ENCODE results near the gene PGAM1.

The PGAM1 gene

DNA sequence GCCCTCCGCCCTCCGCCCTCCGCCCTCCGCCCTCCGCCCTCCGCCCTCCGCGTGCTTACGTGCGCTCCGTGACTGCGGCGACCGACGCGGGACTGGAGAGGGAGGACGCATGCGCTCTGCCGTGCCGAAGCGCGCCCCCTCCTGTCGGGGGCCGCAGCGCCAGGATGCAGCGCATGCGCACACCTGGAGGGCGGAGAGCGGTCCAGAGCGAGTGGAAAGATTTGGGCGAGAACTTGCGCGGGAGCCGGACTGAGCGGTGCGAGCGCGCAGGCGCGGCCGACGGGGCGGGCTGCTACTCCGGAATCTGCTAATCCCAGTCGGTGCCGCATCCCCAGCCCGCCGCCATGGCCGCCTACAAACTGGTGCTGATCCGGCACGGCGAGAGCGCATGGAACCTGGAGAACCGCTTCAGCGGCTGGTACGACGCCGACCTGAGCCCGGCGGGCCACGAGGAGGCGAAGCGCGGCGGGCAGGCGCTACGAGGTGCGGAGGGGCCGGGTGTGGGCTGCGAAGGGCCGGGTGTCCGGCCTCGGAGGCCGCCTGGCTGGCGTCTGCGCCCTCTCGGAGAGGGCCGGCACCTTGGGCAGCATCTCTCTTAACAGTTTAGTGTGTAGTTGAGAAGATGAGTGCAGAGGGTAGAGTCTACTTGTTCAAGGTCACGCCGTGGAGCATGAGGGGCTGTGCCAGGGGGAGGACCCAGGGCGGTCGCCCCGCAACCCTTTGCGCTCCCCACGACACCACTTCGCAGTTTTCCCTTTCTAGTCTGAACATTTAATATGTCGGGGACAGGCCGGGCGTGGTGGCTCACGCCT lies at the start of gene PGAM1:
PGAM1 (plus strand) TSS at position 228 of the 812 bp plus-strand sequence; CDS start at position 345, 117 bp downstream.
- peaks cover 6 to 27% of the 10 kb centered on the region in 2 donors for H3K4me1 ChIP-seq (ENCODE audit: control insufficient read depth in 1 of 2, insufficient read depth in 2 of 2, low read length in 2 of 2)
- no peaks in the 10 kb centered on the region for H3K9me3 ChIP-seq (ENCODE audit: control insufficient read depth in 1 of 2, low read length in 2 of 2)
- peak within 1 kb of the TSS; percentile 83 for H3K27ac ChIP-seq (ENCODE audit: low read length)
- H3K36me3 ChIP-seq (ENCODE audit: control insufficient read depth in 1 of 2, insufficient read depth in 2 of 2, low read length in 2 of 2), result peaks cover 7 to 11% of the 10 kb centered on the region in 2 donors
- peak within 1 kb of the TSS; percentile 68 to 79 for H3K4me3 ChIP-seq (ENCODE audit: low read depth in 1 of 2, low read length in 2 of 2)
- H3K27me3 ChIP-seq (ENCODE audit: low read depth, low read length), result no peaks in the 10 kb centered on the region

DNA sequence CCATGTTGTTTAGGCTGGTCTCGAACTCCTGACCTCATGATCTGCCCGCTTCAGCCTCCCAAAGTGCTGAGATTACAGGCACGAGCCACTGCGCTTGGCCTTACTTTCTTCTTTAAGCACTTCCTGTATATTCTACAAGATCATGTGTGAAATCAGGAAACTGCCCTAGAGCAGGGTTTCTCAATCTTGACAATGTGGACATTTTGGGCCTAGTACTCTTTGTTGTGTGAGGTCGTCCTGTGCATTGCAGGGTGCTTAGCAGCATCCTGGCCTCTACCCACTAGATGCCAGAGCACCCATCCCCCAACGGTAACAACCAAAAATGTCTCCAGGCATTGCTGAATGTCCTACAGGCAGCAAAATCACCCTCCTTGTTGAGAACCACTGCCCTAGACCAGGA lies 49.6 kb upstream of the PGAM1 start:
- H3K36me3 ChIP-seq (ENCODE audit: control insufficient read depth in 1 of 2, insufficient read depth in 2 of 2, low read length in 2 of 2), result peaks cover 50 to 68% of the 10 kb centered on the region in 2 donors
- H3K4me3 ChIP-seq (ENCODE audit: low read depth in 1 of 2, low read length in 2 of 2), result no peak overlapping the region
- H3K27ac ChIP-seq (ENCODE audit: low read length), result no peak overlapping the region

DNA sequence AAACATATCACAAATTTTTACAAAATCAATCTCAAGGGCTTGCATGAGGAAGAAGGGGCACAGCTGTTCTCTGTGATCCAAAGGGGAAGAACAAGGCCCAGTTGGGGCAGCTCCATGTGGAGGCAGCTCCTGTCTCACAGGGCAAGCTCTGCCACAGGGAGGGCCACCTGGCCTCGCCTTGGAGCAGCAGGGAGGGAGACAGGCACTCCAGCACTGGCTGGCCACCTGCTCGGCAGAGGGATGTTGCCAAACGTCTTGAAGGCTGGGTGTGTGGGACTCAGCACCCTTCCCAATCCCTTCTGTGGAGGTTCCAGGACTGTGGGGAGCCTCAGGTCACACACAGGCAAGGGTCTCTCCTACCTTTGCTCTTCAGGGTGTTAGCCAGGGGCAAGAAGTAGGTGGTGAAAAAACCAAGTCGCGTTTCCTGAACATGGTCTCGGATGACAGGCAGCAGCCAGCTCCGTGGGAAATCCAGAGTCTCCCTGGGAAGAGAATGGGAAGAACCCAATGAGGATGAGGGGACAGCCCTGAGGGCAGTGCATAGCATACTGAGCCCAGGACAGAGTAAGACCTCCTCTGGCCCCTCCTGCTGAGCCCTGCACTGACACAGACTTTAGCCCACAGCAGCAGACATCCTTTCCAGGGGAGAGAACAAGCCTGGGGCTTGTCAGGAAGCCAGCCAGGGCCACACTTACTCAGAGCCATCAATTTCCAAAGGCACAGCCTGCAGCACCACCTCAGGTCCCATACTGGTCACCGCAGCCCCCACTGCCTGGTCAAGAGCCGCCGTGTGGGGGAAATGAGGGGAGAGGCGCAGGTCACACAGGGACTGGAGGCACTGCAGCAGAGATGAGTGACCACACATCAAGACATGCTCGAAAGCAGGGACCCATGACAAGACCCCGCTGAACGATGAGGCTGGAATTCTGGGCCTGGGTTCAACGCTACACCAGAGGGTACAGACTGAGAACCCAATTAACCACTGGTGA lies 46.8 kb upstream of the PGAM1 start:
- H3K27me3 ChIP-seq (ENCODE audit: low read depth, low read length), result no peaks in the 10 kb centered on the region
- no peaks in the 10 kb centered on the region for H3K4me1 ChIP-seq (ENCODE audit: control insufficient read depth in 1 of 2, insufficient read depth in 2 of 2, low read length in 2 of 2)
- H3K27ac ChIP-seq (ENCODE audit: low read length), result no peak overlapping the region
- peaks cover 24 to 52% of the 10 kb centered on the region in 2 donors for H3K36me3 ChIP-seq (ENCODE audit: control insufficient read depth in 1 of 2, insufficient read depth in 2 of 2, low read length in 2 of 2)
- no peaks in the 10 kb centered on the region for H3K9me3 ChIP-seq (ENCODE audit: control insufficient read depth in 1 of 2, low read length in 2 of 2)
- no peak overlapping the region for H3K4me3 ChIP-seq (ENCODE audit: low read depth in 1 of 2, low read length in 2 of 2)

More for the DNA sequence above, 49.6 kb upstream of the PGAM1 start:
- Histone ChIP-seq H3K27me3 (ENCODE audit: low read depth, low read length) (no peaks in the 10 kb centered on the region), H3K9me3 (ENCODE audit: control insufficient read depth in 1 of 2, low read length in 2 of 2) (no peaks in the 10 kb centered on the region), H3K4me1 (ENCODE audit: control insufficient read depth in 1 of 2, insufficient read depth in 2 of 2, low read length in 2 of 2) (no peaks in the 10 kb centered on the region)

DNA sequence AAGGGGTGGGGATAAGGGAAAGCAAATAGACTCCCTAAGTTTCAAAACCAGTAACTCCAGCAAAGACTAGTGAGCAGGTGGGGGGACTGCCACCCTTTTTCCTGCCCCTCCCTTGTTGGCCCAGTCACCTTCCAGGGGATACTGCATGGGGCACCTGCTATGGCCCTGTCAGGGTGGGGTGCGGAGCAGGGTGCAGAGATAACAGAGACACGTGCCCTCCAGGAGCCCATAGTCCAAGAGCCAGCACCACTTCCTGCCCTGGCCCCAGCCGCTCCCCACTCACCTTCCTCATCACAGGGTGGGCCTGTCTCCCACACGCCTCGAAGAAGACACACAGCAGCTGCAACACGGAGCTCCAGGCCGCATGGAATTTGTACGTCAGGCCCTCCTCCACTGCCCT lies 45.5 kb upstream of the PGAM1 start:
- no peak overlapping the region for H3K4me3 ChIP-seq (ENCODE audit: low read depth in 1 of 2, low read length in 2 of 2)
- no peaks in the 10 kb centered on the region for H3K9me3 ChIP-seq (ENCODE audit: control insufficient read depth in 1 of 2, low read length in 2 of 2)
- no peak overlapping the region for H3K27ac ChIP-seq (ENCODE audit: low read length)
- H3K27me3 ChIP-seq (ENCODE audit: low read depth, low read length), result no peaks in the 10 kb centered on the region
- no peaks in the 10 kb centered on the region for H3K4me1 ChIP-seq (ENCODE audit: control insufficient read depth in 1 of 2, insufficient read depth in 2 of 2, low read length in 2 of 2)
- peaks cover 27 to 63% of the 10 kb centered on the region in 2 donors for H3K36me3 ChIP-seq (ENCODE audit: control insufficient read depth in 1 of 2, insufficient read depth in 2 of 2, low read length in 2 of 2)

DNA sequence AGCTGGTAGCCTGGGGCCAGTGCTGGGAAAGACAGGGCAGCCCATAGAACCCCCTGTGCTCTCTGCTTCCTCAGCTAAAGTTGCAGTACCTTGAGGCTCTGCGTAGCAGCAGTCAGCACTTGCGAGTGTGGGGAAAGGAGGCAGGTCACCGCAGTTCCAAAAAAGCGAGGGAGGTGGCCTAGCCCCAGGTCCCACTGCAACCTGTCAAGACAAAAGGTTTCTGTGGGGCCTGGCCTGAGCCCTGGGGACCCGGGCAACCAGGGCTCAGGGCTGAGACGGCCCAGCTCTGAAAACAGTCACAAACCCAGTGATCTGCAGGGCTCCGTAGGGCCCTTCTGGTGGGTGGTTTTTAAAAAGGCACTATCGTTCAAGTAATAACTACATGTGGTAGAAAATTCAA lies 44.4 kb upstream of the PGAM1 start:
- peaks cover 36 to 56% of the 10 kb centered on the region in 2 donors for H3K36me3 ChIP-seq (ENCODE audit: control insufficient read depth in 1 of 2, insufficient read depth in 2 of 2, low read length in 2 of 2)
- no peaks in the 10 kb centered on the region for H3K9me3 ChIP-seq (ENCODE audit: control insufficient read depth in 1 of 2, low read length in 2 of 2)
- H3K4me3 ChIP-seq (ENCODE audit: low read depth in 1 of 2, low read length in 2 of 2), result no peak overlapping the region
- H3K27me3 ChIP-seq (ENCODE audit: low read depth, low read length), result no peaks in the 10 kb centered on the region
- no peak overlapping the region for H3K27ac ChIP-seq (ENCODE audit: low read length)
- H3K4me1 ChIP-seq (ENCODE audit: control insufficient read depth in 1 of 2, insufficient read depth in 2 of 2, low read length in 2 of 2), result no peaks in the 10 kb centered on the region

DNA sequence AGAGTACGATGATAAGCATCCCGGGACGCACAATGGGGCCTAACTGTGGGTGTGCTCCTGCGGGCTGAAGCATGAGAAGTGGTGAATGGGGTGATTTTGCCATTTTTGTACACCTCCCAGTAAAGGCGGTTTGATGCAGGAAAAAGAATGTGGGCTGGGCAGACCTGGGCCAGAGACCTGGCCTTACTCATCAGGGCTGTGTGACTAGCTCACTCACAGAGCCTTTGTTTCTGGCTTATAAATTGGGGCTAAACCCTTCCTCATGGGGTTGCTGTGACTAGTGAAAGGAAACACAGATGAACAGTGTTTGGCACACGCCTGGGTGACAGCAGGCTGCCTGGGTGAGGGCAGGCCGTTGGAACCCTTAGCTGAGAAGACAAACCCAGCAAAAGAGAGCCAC lies 42.8 kb upstream of the PGAM1 start:
- Histone ChIP-seq H3K27me3 (ENCODE audit: low read depth, low read length) (no peaks in the 10 kb centered on the region), H3K4me3 (ENCODE audit: low read depth in 1 of 2, low read length in 2 of 2) (no peak overlapping the region), H3K9me3 (ENCODE audit: control insufficient read depth in 1 of 2, low read length in 2 of 2) (no peaks in the 10 kb centered on the region), H3K4me1 (ENCODE audit: control insufficient read depth in 1 of 2, insufficient read depth in 2 of 2, low read length in 2 of 2) (no peaks in the 10 kb centered on the region), H3K36me3 (ENCODE audit: control insufficient read depth in 1 of 2, insufficient read depth in 2 of 2, low read length in 2 of 2) (peaks cover 34 to 55% of the 10 kb centered on the region in 2 donors), H3K27ac (ENCODE audit: low read length) (no peak overlapping the region)

DNA sequence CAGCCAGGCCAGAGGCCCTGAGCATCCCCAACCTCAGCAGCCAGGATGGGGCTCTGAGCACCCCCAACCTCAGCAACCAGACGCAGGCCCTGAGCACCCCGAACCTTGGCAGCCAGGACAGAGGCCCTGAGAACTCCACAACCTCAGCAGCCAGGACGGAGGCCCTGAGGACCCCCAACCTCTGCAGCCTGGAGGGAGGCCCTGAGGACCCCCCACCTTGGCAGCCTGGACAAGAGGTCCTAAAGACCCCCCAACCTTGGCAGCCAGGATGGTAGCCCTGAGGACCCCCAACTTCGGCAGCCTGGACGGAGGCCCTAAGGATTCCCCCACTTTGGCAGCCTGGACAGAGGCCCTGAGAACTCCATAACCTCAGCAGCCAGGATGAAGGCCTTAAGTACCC lies 41.8 kb upstream of the PGAM1 start:
- no peaks in the 10 kb centered on the region for H3K27me3 ChIP-seq (ENCODE audit: low read depth, low read length)
- H3K36me3 ChIP-seq (ENCODE audit: control insufficient read depth in 1 of 2, insufficient read depth in 2 of 2, low read length in 2 of 2), result peaks cover 37 to 56% of the 10 kb centered on the region in 2 donors
- H3K4me3 ChIP-seq (ENCODE audit: low read depth in 1 of 2, low read length in 2 of 2), result no peak overlapping the region
- H3K4me1 ChIP-seq (ENCODE audit: control insufficient read depth in 1 of 2, insufficient read depth in 2 of 2, low read length in 2 of 2), result no peaks in the 10 kb centered on the region
- H3K27ac ChIP-seq (ENCODE audit: low read length), result no peak overlapping the region
- H3K9me3 ChIP-seq (ENCODE audit: control insufficient read depth in 1 of 2, low read length in 2 of 2), result no peaks in the 10 kb centered on the region

DNA sequence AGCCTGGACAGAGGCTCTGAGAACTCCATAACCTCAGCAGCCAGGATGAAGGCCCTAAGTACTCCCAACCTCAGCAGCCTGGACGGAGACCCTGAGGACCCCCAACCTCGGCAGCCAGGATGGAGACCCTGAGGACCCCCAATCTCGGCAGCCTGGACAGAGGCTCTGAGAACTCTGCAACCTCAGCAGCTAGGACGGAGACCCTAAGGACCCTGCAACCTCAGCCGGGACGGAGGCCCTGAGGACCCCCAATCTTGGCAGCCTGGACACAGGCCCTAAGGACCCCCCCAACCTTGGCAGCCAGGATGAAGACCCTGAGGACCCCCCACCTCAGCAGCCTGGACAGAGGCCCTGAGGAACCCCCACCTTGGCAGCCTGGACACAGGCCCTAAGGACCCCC lies 41.4 kb upstream of the PGAM1 start:
- peaks cover 32 to 55% of the 10 kb centered on the region in 2 donors for H3K36me3 ChIP-seq (ENCODE audit: control insufficient read depth in 1 of 2, insufficient read depth in 2 of 2, low read length in 2 of 2)
- no peaks in the 10 kb centered on the region for H3K27me3 ChIP-seq (ENCODE audit: low read depth, low read length)
- H3K27ac ChIP-seq (ENCODE audit: low read length), result no peak overlapping the region
- no peaks in the 10 kb centered on the region for H3K9me3 ChIP-seq (ENCODE audit: control insufficient read depth in 1 of 2, low read length in 2 of 2)
- H3K4me1 ChIP-seq (ENCODE audit: control insufficient read depth in 1 of 2, insufficient read depth in 2 of 2, low read length in 2 of 2), result no peaks in the 10 kb centered on the region
- H3K4me3 ChIP-seq (ENCODE audit: low read depth in 1 of 2, low read length in 2 of 2), result no peak overlapping the region

DNA sequence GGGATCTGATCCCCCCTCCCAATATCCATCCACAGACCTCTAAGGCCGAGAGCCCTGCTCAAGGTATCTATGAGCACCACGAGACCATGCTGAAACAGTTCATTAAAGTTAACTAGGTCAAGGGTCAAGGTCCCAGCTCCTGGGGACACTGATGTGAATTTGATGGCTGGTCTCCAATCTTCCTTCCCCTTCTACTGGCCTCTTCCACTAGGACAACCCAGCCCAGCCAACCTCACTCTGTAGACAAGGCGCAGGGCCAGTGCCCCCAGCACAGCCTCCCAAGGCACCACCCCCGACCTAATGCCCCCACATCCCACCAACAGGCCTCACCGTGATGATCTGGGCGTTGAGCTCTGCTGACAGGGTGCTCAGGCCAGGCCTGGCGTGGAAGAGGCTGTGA lies 40.4 kb upstream of the PGAM1 start:
- Histone ChIP-seq H3K36me3 (ENCODE audit: control insufficient read depth in 1 of 2, insufficient read depth in 2 of 2, low read length in 2 of 2) (peaks cover 37 to 56% of the 10 kb centered on the region in 2 donors), H3K27ac (ENCODE audit: low read length) (no peak overlapping the region), H3K4me3 (ENCODE audit: low read depth in 1 of 2, low read length in 2 of 2) (no peak overlapping the region), H3K4me1 (ENCODE audit: control insufficient read depth in 1 of 2, insufficient read depth in 2 of 2, low read length in 2 of 2) (no peaks in the 10 kb centered on the region), H3K27me3 (ENCODE audit: low read depth, low read length) (no peaks in the 10 kb centered on the region), H3K9me3 (ENCODE audit: control insufficient read depth in 1 of 2, low read length in 2 of 2) (no peaks in the 10 kb centered on the region)

DNA sequence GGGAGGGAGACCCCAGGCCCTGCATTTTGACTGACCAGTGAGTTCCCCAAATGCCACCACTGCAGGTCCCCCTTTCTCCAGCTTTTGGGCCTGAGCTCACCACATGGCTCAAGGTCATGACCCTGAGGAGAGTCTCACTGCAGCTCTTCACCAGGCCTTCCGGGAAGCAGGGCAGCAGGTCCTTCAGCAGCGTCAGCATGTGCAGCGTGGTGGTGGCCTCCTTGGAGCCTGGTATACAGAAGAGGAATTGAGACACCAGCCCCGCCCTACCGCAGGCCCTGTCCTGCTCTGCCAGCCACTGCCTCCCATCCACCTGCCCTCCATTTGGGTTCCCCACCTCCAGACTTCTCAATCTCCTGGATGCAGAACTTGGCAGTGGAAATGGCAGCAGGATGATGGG lies 37.8 kb upstream of the PGAM1 start:
- no peaks in the 10 kb centered on the region for H3K27me3 ChIP-seq (ENCODE audit: low read depth, low read length)
- H3K9me3 ChIP-seq (ENCODE audit: control insufficient read depth in 1 of 2, low read length in 2 of 2), result no peaks in the 10 kb centered on the region
- H3K4me3 ChIP-seq (ENCODE audit: low read depth in 1 of 2, low read length in 2 of 2), result no peak overlapping the region
- H3K36me3 ChIP-seq (ENCODE audit: control insufficient read depth in 1 of 2, insufficient read depth in 2 of 2, low read length in 2 of 2), result peaks cover 34 to 53% of the 10 kb centered on the region in 2 donors
- H3K4me1 ChIP-seq (ENCODE audit: control insufficient read depth in 1 of 2, insufficient read depth in 2 of 2, low read length in 2 of 2), result no peaks in the 10 kb centered on the region
- no peak overlapping the region for H3K27ac ChIP-seq (ENCODE audit: low read length)

DNA sequence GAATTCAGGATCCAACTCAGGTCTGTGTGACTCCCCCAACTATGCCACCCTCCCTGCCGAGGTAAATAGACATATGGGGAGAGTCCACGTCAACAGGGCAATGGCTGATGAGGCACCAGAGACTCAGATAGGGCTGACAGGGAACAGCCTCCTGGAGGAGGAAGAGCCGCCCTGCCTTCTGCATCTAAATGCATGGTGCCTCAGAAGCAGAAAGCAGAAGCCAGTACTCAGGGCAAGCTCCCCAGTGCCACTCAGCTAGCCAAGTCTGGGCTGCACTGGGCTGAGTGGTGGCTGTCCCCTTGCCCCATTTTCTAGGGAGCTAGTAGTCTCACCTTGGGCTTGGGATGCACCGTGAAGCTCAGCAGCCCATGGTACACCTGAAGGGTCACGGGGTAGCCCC lies 35.9 kb upstream of the PGAM1 start:
- no peaks in the 10 kb centered on the region for H3K4me1 ChIP-seq (ENCODE audit: control insufficient read depth in 1 of 2, insufficient read depth in 2 of 2, low read length in 2 of 2)
- H3K36me3 ChIP-seq (ENCODE audit: control insufficient read depth in 1 of 2, insufficient read depth in 2 of 2, low read length in 2 of 2), result peaks cover 37 to 50% of the 10 kb centered on the region in 2 donors
- no peaks in the 10 kb centered on the region for H3K27me3 ChIP-seq (ENCODE audit: low read depth, low read length)
- H3K4me3 ChIP-seq (ENCODE audit: low read depth in 1 of 2, low read length in 2 of 2), result no peak overlapping the region
- H3K9me3 ChIP-seq (ENCODE audit: control insufficient read depth in 1 of 2, low read length in 2 of 2), result no peaks in the 10 kb centered on the region
- no peak overlapping the region for H3K27ac ChIP-seq (ENCODE audit: low read length)
